HG03439 (cell line): ENCODE results near the gene LIPA.
A peak's percentile ranks its signal among the peaks of the same experiment; 100 is the strongest.
"Not testable (repeated sequence)": the region's sequence is repeated elsewhere in the genome, so short reads cannot be mapped to it uniquely, and the experiment has no call there.

Experiments
- ATAC-seq: cut with Tn5 transposase; IDR thresholded peaks from one replicate; pipeline ENCODE4 v1.9.1; 2021; ENCODE audit warnings: mild to moderate bottlenecking, moderate library complexity; ENCODE audit not compliant: unreplicated experiment

Gene LIPA

GRCh38 chr10:89213191-89213808 lies 38.3 kb downstream of the LIPA start:
- ATAC-seq = no peak

- ATAC-seq = no peak
Observed at GRCh38 chr10:89210794-89211425, 40.7 kb downstream of the LIPA start.

GRCh38 chr10:89209718-89210117 lies 41.9 kb downstream of the LIPA start:
- no peak for ATAC-seq

- peak; percentile 21 for ATAC-seq
Observed at GRCh38 chr10:89207801-89208551, 43.6 kb downstream of the LIPA start.

- peak; percentile 38 for ATAC-seq
Observed at GRCh38 chr10:89207181-89207800, 44.3 kb downstream of the LIPA start, which contains the start of gene CH25H. CH25H (minus strand) TSS chr10:89207317; CDS start chr10:89207292, 25 bp downstream.

GRCh38 chr10:89206402-89207180 lies 45.0 kb downstream of the LIPA start:
- ATAC-seq = peak; percentile 39

- ATAC-seq = no peak
Observed at GRCh38 chr10:89204621-89205185, 46.9 kb downstream of the LIPA start.

- no peak for ATAC-seq
Observed at GRCh38 chr10:89203237-89203636, 48.3 kb downstream of the LIPA start.

GRCh38 chr10:89202033-89202425 lies 49.5 kb downstream of the LIPA start:
- no peak for ATAC-seq

- no peak for ATAC-seq
Observed at GRCh38 chr10:89201345-89202032, 50.1 kb downstream of the LIPA start.

GRCh38 chr10:89197473-89197872 lies 54.1 kb downstream of the LIPA start:
- ATAC-seq = no peak

GRCh38 chr10:89191301-89191700 lies 60.3 kb downstream of the LIPA start:
- ATAC-seq = not testable (repeated sequence)

GRCh38 chr10:89189211-89189734 lies 62.3 kb downstream of the LIPA start:
- ATAC-seq = no peak

- ATAC-seq = no peak
Observed at GRCh38 chr10:89185658-89186057, 65.9 kb downstream of the LIPA start.

- no peak for ATAC-seq
Observed at GRCh38 chr10:89184638-89185037, 66.9 kb downstream of the LIPA start.

GRCh38 chr10:89183571-89183970 lies 68.0 kb downstream of the LIPA start:
- no peak for ATAC-seq

GRCh38 chr10:89182894-89183293 lies 68.7 kb downstream of the LIPA start:
- no peak for ATAC-seq

GRCh38 chr10:89175816-89176215 lies 75.8 kb downstream of the LIPA start:
- no peak for ATAC-seq

- no peak for ATAC-seq
Observed at GRCh38 chr10:89173075-89173474, 78.5 kb downstream of the LIPA start.

GRCh38 chr10:89171996-89172395 lies 79.6 kb downstream of the LIPA start:
- no peak for ATAC-seq
